HTERT RPE-1 (cell line): ENCODE measurements around the gene TAF4.

Experiments
- in situ Hi-C: fragments of 300-500 bp; cut with MboI; formaldehyde crosslinking; loops from 4 replicates; pipeline ENCODE4 v1.14.3; 2020; ENCODE audit warnings: low sequenced_read_pairs

Gene TAF4

DNA sequence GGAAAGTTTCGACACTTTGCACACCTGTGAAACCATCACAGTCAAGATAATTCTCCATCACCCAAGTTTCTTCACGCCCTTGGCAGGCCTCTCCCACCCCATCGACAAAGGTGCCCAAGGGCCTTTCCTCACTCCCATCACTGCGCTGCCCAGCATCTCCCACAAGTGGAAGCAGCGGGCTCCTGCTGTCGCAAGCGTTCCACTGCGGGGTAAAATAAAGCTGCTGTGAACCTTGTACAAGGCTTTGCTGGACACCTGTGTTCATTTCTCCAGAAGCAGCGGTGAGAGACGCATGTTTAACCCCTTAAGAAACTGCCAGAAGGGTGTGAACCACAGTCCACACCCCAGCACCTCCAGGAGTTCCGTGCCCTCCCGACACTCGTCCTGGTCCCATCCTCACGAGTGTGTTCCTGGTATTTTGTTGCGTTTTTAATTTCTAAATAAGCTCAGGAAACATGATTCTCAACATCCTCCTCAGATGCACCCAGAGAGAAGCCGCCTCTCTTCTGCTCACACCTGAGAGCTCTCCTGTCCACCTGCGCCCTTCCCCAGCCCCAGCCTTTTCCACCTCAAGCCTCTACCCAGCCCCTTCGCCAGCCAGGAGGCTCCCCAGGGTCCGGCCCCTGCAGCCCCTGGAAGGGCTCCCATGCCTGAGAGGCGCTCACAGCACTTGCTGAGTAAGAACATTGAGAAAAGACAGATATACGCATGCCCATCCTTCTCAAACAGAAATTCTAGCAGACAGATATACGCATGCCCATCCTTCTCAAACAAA lies 97.5 kb downstream of the TAF4 start:
- in situ Hi-C loops = no loop called here

DNA sequence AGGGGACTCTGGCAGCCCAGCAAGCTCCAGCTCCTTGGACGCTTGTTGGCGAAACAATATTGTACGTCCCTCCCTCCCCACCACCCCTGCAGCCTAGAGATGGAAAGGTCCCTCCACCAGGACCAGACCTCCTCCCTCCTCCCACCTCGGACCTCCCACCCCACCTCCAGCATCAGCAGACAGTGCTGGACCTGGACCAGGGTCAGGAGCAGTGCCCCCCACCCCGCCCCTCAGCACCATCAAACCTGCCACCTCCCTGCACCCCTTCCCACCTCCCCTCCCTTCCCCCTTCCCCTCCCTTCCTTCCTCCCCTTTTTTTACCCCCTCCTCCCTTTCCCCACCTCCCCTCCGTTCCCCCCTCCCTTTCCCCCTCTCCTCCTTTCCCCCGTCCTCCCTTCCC lies 98.4 kb downstream of the TAF4 start:
- in situ Hi-C loops = no loop called here

DNA sequence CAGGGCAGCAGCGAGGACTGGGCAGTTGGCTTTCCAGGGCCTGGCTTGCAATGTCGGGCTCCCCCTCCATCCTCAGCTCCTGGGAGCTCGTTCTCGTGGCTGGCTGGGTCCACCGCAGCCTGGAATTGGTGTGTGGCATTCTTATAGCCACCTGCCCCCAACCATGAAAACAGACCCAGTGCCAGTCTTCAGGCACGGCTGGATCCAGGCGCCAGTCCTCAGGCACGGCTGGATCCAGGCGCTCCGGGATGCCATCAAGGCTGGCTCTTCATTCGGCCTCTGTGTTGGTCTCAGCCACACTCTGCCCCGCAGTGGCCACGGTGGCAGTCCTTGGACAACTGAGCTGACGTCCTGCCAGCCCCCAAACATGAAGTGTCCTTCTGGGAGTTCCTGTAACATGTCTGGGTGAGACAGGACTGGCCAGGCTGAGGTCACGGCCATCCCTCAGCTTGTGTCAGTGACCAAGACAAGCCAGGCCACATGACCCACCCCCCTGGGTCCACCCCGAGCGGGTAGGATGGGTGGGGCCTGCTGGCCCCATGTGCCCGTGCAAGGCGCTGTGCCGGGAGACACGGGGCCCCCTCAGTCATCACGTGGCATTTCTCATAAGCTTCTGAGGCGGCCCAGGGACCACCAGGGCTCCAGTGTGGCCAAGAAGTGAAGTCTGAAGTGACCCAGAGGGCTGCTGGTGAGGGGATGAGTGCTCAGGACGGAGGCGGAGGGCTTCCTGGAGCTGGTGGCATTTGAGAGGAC lies 99.0 kb downstream of the TAF4 start:
- in situ Hi-C loops = no loop called here

DNA sequence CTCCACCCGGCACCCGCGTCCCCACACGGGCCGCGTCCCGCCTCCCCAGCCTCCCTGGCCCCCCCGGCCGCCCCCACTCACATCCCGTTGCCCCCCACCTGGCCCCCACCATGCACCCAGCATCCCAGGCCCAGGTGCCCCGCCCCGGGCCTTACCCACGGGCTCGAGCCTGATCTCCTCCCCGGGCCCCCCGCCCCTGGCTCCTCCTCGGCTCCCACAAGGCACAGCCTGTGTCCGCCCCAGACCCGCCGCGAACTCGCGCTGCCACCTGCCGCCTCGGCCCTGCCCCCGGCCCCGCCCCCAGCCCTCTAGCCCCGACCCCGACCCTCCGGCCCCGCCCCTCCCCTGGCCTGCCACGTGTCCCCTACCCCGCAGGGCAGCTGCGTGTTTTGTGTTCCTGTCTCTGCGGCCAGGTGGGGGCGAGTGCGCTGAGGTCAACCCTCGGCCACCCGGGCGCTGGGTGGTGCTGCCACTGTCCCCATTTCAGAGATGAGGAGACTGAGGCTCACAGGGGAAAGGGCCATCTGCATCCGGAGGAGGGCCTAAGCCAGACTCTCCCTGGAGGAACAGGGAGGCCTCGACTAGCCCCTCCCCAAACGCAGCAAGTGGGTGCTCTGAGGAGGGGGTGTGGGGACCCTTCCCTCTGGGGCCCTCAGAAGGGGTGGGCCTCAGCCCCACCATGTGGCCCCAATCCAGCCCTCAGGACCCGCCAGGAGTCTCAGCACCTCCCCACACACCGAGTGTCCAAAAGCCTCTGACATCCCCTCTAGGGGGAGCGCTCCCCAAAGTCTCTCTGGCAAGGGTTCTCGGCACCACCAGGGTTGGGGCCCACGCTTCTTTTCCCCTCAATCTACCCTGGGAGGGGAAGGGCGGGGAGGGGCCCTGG lies 99.8 kb downstream of the TAF4 start:
- in situ Hi-C loops = no loop called here

DNA sequence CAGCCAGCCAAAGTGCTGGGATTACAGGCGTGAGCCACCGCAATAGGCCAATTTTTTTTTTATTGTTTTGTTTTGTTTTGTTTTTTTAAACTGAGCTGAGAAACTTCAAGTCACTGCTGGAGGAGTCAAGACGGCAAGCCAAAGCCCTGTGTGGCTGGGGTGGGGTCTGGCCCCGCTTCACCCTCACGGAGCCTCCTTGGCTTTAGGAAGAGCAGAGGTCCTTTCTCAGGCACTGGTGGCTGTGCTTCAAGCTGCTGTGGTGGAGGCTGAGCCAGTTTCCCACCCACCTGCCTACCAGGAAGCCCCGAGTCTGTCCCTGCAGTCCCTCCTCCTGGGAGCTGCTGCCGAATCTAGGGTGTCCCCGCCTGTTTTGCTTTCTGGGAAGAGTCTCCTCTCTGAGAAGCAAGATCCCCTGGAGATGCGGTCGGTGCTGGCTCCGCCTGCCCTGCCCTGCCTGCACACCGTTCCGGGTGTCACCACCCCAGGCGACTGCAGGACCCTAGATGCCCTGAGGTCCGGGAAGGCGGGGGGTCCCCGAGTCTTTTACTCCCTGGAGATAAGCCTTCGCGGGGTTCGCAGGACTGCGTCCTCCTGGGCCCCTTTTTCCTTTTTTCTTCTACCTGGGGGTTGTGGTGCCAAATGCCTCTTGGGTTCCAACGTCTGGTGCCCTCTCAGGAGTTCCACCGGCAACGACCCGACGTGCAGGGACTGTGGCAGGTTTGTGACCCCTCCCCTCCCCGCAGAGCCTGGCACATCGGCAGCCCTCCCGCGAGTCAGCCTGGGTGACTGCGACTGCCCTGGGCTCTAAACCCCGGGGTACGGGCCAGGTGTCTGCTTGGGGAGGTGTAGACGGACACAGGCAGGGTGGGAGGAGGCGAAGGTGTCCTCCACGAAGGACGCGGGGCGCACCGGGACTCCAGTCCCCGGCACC lies 100.7 kb downstream of the TAF4 start:
- in situ Hi-C loops = no loop called here

- in situ Hi-C loops = no loop called here
Measured at GRCh38 chr20:61963885-61964674, 101.6 kb downstream of the TAF4 start.

GRCh38 chr20:61963149-61963548 lies 102.5 kb downstream of the TAF4 start:
- in situ Hi-C loops = no loop called here

GRCh38 chr20:61960836-61961235 lies 104.8 kb downstream of the TAF4 start:
- in situ Hi-C loops = no loop called here

- in situ Hi-C loops = no loop called here
Measured at GRCh38 chr20:61958773-61959700, 106.6 kb downstream of the TAF4 start.

GRCh38 chr20:61957961-61958715 lies 107.5 kb downstream of the TAF4 start:
- in situ Hi-C loops = no loop called here

DNA sequence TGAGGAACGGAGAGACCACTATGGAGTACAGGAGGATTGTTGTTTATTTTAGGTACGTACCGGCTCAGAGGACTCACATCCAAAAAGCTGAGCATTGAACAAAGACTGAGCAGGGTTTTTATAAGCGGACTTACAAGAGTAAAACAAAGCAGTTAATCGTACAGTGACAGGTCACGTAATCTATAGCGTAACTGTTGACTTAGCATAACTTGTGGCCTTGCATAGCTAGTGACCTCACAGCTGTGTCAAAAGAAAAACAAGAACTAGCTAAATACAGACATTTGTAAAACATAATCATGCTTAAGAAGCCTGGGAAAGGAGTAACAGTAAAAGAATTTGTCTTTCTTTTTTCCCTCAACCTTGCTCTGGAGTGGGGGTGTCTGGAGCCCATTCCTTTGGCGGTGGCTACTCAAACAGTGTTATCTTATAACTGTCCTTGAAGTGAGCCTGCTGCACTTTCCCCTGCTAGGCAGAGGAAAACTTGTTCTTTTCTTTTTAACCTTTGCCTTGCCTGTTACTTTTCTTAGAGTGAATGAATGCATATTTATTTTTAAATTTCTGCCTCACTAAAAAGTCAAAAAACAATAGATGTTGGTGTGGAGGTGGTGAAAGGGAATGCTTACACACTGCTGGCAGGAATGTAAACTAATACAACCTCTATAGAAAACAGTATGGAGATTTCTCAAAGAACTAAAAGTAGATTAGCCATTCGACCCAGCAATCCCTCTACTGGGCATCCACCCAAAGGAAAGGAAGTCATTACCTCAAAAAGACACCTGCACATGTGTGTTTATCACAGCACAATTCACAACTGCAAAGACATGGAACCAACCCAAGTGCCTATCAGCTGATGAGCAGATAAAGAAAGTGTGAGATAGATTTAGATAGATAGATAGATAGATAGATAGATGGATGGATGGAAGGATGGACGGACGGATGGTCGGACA lies 109.0 kb downstream of the TAF4 start:
- in situ Hi-C loops = no loop called here

DNA sequence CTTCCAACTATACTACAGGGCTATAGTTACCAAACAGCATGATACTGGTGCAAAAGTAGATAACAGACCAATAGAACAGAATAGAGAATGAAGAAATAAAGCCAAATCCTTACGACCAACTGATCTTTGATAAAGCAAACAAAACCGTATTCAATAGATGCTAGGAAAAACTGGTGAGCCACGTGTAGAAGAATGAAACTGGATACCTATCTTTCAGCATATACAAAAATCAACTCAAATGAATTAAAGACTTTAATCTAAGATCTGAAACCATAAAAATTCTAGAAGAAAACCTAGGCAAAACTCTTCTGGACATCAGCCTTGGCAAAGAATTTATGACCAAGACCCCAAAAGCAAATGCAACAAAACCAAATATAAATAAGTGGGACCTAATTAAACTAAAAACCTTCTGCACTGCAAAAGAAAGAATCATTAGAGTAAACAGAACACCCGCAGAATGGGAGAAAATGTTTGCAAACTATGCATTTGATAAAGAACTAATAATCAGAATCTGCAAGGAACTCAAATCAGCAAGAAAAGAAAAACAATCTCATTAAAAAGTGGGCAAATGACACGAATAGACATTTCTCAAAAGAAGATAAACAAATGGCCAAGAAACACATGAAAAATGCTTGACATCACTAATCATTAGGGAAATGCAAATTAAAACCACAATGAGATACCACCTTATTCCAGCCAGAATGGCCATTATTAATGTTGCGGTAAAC lies 109.8 kb downstream of the TAF4 start:
- in situ Hi-C loops = no loop called here

- in situ Hi-C loops = no loop called here
Measured at GRCh38 chr20:61954276-61955021, 111.2 kb downstream of the TAF4 start.

- in situ Hi-C loops = no loop called here
Measured at GRCh38 chr20:61953037-61954021, 112.4 kb downstream of the TAF4 start.
